MM.1S (cell line): ENCODE measurements around the gene RFNG.

ENCODE experiments used
- DNase-seq: peaks from one replicate; pipeline ENCODE4 v3.0.0-alpha.2; 2015
- H2AFZ ChIP-seq: fragments of 300-600 bp; sonication (generic); 2 replicates; pipeline ENCODE4 v1.6.0; 2016; ENCODE audit warnings: antibody characterized with exemption, low read length
- H3F3A ChIP-seq: fragments of 300-600 bp; sonication (generic); 2 replicates; pipeline ENCODE4 v1.6.1; 2016; ENCODE audit warnings: mild to moderate bottlenecking, antibody characterized with exemption, low read length, moderate library complexity, mixed read lengths; ENCODE audit not compliant: insufficient read depth
- H3K27ac ChIP-seq: fragments of 300-600 bp; sonication (generic); 2 replicates; pipeline ENCODE4 v1.5.1; 2016; ENCODE audit warnings: mild to moderate bottlenecking, low read length
- H3K27me3 ChIP-seq: fragments of 300-600 bp; sonication (generic); replicated peaks from 2 replicates; pipeline ENCODE4 v1.6.0; 2016; ENCODE audit warnings: low read length; ENCODE audit not compliant: insufficient read depth
- H3K36me3 ChIP-seq: fragments of 300-600 bp; sonication (generic); replicated peaks from 2 replicates; pipeline ENCODE4 v1.6.1; 2016; ENCODE audit warnings: mild to moderate bottlenecking, low read length, mixed read lengths; ENCODE audit not compliant: insufficient read depth
- H3K4me1 ChIP-seq: fragments of 300-600 bp; sonication (generic); 2 replicates; pipeline ENCODE4 v1.6.1; 2016; ENCODE audit warnings: low read length, mixed read lengths
- H3K4me2 ChIP-seq: fragments of 300-600 bp; sonication (generic); 2 replicates; pipeline ENCODE4 v1.6.0; 2016; ENCODE audit warnings: low read depth, low read length
- H3K4me3 ChIP-seq: fragments of 300-600 bp; sonication (generic); 2 replicates; pipeline ENCODE4 v1.5.1; 2016; ENCODE audit warnings: low read length, mixed read lengths
- H3K79me2 ChIP-seq: fragments of 300-600 bp; sonication (generic); 2 replicates; pipeline ENCODE4 v1.6.1; 2016; ENCODE audit warnings: mixed run types, low read length, mixed read lengths
- H3K9ac ChIP-seq: fragments of 300-600 bp; sonication (generic); 2 replicates; pipeline ENCODE4 v1.6.1; 2016; ENCODE audit warnings: low read length, mixed read lengths
- H3K9me2 ChIP-seq: fragments of 300-600 bp; sonication (generic); replicated peaks from 2 replicates; pipeline ENCODE4 v1.6.1; 2016; ENCODE audit warnings: mild to moderate bottlenecking, low read length, mixed read lengths; ENCODE audit not compliant: insufficient read depth
- H3K9me3 ChIP-seq: fragments of 300-600 bp; sonication (generic); replicated peaks from 2 replicates; pipeline ENCODE4 v1.6.1; 2016; ENCODE audit warnings: mild to moderate bottlenecking, low read length, mixed read lengths; ENCODE audit not compliant: insufficient read depth
- H4K20me1 ChIP-seq: fragments of 300-600 bp; sonication (generic); 2 replicates; pipeline ENCODE4 v1.6.1; 2016; ENCODE audit warnings: mild to moderate bottlenecking, low read length, moderate library complexity, mixed read lengths; ENCODE audit not compliant: insufficient read depth
- EZH2 ChIP-seq: fragments of 300-600 bp; sonication (generic); optimal IDR thresholded peaks from 2 replicates; pipeline ENCODE3; 2017; ENCODE audit warnings: low read depth, mild to moderate bottlenecking, antibody characterized with exemption, low read length, mixed read lengths
- EZH2phosphoT487 ChIP-seq: fragments of 300-600 bp; sonication (generic); IDR thresholded peaks from 2 replicates; pipeline ENCODE4 v1.6.1; 2018; ENCODE audit warnings: antibody characterized with exemption, low read length
- TF ChIP-seq, protein P1 (sequence below): fragments of 300-600 bp; sonication (generic); IDR thresholded peaks from 2 replicates; pipeline ENCODE4 v1.5.1; 2016; ENCODE audit warnings: antibody characterized with exemption, low read length, mixed read lengths

Gene RFNG

DNA sequence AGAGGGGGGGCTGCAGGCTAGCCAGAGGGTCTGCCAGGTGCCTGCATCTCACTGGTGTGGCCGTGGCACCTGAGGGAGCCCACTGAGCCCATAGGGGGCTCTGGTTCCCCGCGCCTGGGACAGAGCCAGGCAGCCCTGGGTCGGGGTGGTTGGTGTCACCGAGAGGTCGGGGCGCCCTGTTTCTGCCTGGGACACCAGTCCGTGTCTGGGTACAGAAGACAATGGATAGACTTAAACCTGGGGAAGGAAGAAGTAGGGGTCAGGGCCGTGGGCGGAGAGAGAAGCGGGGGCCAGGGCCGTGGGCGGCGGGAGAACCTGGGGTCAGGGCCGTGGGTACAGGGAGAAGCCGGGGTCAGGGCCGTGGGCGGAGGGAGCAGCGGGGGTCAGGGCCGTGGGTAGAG, 3.0 kb downstream of the RFNG start:
- DNase-seq: no peak
- H3K4me2 ChIP-seq: no peak overlapping the region
- H2AFZ ChIP-seq: no peak overlapping the region
- no peaks in the 10 kb centered on the region; the same call in 1 of the 2 replicates for H3K36me3 ChIP-seq
- no peak overlapping the region for H3K27ac ChIP-seq
- TF ChIP-seq EZH2phosphoT487: no peak
- TF ChIP-seq, protein P1, sequence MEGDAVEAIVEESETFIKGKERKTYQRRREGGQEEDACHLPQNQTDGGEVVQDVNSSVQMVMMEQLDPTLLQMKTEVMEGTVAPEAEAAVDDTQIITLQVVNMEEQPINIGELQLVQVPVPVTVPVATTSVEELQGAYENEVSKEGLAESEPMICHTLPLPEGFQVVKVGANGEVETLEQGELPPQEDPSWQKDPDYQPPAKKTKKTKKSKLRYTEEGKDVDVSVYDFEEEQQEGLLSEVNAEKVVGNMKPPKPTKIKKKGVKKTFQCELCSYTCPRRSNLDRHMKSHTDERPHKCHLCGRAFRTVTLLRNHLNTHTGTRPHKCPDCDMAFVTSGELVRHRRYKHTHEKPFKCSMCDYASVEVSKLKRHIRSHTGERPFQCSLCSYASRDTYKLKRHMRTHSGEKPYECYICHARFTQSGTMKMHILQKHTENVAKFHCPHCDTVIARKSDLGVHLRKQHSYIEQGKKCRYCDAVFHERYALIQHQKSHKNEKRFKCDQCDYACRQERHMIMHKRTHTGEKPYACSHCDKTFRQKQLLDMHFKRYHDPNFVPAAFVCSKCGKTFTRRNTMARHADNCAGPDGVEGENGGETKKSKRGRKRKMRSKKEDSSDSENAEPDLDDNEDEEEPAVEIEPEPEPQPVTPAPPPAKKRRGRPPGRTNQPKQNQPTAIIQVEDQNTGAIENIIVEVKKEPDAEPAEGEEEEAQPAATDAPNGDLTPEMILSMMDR: no peak
- no peak for TF ChIP-seq EZH2
- peaks cover 19% of the 10 kb centered on the region for H3K79me2 ChIP-seq
- no peaks in the 10 kb centered on the region for H4K20me1 ChIP-seq
- H3K9ac ChIP-seq: no peak overlapping the region
- no peaks in the 10 kb centered on the region for H3K27me3 ChIP-seq
- no peak overlapping the region for H3K4me3 ChIP-seq
- no peaks in the 10 kb centered on the region for H3F3A ChIP-seq
- no peaks in the 10 kb centered on the region for H3K9me3 ChIP-seq
- no peaks in the 10 kb centered on the region for H3K9me2 ChIP-seq
- peaks cover 7% of the 10 kb centered on the region; the same call in 1 of the 2 replicates for H3K4me1 ChIP-seq

DNA sequence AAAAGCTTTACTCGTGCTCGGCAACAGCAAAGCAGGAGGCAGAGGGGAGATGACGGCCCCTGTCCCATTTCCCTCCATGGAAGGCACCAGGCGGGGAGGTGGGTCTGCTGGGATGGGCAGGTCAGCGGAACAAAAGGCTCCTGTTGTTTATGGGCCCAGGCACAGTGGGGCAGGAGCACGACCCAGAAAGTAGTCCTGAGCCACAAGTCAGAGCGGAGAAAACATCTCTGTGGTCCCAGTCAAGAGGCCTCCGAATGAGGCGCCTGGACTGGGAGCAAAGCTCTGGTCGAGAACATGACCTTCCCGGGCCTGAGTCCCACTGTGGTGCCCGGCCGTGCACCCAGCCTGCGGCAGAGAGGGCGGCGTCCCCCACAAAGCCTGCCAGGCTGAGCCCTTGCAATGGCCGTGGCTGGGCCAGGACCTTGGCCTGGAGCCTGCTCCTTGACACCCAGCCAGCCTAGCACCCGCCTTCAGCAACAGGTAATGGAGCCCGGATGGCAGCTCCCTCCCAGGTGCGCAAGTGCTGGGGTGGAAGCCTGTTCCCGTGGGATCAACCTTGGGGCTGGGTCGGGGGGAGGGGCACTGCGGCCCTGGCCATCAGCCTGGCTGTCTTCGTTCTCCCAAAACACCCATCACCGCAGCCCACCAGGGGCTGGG, 3.6 kb downstream of the RFNG start:
- peaks cover 14% of the 10 kb centered on the region for H3K79me2 ChIP-seq
- no peak overlapping the region for H3K9ac ChIP-seq
- H3K9me3 ChIP-seq: no peaks in the 10 kb centered on the region
- no peak overlapping the region for H3K4me3 ChIP-seq
- no peak overlapping the region for H3K4me2 ChIP-seq
- no peak overlapping the region for H2AFZ ChIP-seq
- no peaks in the 10 kb centered on the region for H4K20me1 ChIP-seq
- TF ChIP-seq EZH2: no peak
- TF ChIP-seq EZH2phosphoT487: no peak
- TF ChIP-seq, protein P1: no peak
- no peaks in the 10 kb centered on the region for H3K27me3 ChIP-seq
- DNase-seq: no peak
- no peaks in the 10 kb centered on the region for H3K9me2 ChIP-seq
- H3F3A ChIP-seq: no peaks in the 10 kb centered on the region
- H3K4me1 ChIP-seq: peaks cover 5% of the 10 kb centered on the region; the same call in 1 of the 2 replicates
- no peaks in the 10 kb centered on the region; the same call in 1 of the 2 replicates for H3K36me3 ChIP-seq
- no peak overlapping the region for H3K27ac ChIP-seq

DNA sequence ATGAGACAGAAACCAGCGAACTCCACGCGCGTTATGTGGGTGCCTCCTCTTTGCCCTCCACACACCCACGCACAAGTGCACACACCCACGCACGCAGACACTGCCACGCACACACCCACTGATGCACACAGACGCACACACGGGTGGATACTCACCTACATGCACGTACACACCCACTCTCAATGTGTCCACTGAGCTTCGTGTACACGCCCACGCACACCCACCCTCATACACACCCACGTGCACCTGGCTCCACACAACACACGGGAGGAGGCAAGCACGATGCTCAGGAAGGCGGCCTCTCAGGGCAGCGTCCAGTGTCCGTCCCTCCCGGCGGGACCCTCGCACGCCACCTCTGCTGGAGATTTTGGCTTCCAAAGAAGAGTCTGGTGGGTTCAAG, 4.2 kb downstream of the RFNG start:
- Histone ChIP-seq H3K9me3 (no peaks in the 10 kb centered on the region), H3K27ac (no peak overlapping the region), H3K27me3 (no peaks in the 10 kb centered on the region), H2AFZ (no peak overlapping the region), H3K9me2 (no peaks in the 10 kb centered on the region), H3K4me3 (no peak overlapping the region), H3K4me2 (no peak overlapping the region), H3K4me1 (no peaks in the 10 kb centered on the region), H3K36me3 (no peaks in the 10 kb centered on the region; the same call in 1 of the 2 replicates), H4K20me1 (no peaks in the 10 kb centered on the region), H3K79me2 (peaks cover 8% of the 10 kb centered on the region), H3F3A (no peaks in the 10 kb centered on the region), H3K9ac (no peak overlapping the region)
- TF ChIP-seq, protein P1: no peak
- TF ChIP-seq EZH2phosphoT487: no peak
- TF ChIP-seq EZH2: no peak
- no peak for DNase-seq
